Neural cell (in vitro differentiated cells): ENCODE data around the gene KLHL6.
"Not testable (repeated sequence)": the region's sequence is repeated elsewhere in the genome, so short reads cannot be mapped to it uniquely, and the experiment has no call there.

Experiments
- EP300 ChIP-seq: fragments of 450-650 bp; conservative IDR thresholded peaks from 2 replicates; pipeline ENCODE4 v1.6.1; 2014; ENCODE audit warnings: antibody characterized with exemption, mild to moderate bottlenecking, moderate library complexity; ENCODE audit not compliant: poor library complexity, severe bottlenecking
- POLR2AphosphoS5 ChIP-seq: IDR thresholded peaks from 2 replicates; pipeline ENCODE4 v1.6.1; 2012
- TF ChIP-seq, protein P1 (sequence below): fragments of 450-650 bp; IDR thresholded peaks from 2 replicates; pipeline ENCODE4 v1.5.1; 2014; ENCODE audit warnings: antibody characterized with exemption, mild to moderate bottlenecking, moderate library complexity; ENCODE audit not compliant: poor library complexity, severe bottlenecking
- TF ChIP-seq, protein P2 (sequence below): IDR thresholded peaks from 2 replicates; pipeline ENCODE4 v1.6.1; 2012; ENCODE audit warnings: borderline replicate concordance

DNA sequence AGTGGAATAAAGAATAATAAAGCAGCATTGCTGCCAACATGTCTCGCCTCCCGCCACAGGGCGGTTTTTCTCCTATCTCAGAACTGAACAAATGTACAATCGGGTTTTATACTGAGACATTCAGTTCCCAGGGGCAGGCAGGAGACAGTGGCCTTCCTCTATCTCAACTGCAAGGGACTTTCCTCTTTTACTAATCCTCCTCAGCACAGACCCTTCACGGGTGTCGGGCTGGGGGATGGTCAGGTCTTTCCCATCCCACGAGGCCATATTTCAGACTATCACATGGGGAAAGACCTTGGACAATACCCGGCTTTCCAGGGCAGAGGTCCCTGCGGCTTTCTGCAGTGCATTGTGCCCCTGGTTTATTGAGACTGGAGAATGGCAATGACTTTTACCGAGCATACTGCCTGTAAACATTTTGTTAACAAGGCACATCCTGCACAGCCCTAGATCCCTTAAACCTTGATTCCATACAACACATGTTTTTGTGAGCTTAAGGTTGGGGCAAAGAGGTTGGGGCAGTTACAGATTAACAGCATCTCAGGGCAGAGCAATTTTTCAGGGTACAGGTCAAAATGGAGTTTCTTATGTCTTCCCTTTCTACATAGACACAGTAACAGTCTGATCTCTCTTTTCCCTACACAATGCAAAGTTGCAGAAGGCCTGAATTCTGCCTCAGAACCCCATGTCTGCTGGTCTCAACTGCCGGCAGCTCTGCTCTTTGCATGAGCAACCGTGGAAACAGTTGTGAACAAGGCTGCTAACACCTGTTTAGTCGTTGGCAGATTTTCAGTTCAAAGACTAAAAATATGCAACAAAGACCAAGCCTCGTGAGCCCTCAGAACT lies 44.0 kb downstream of the KLHL6 start:
- not testable (repeated sequence) for TF ChIP-seq POLR2AphosphoS5, EP300
- TF ChIP-seq, protein P1, sequence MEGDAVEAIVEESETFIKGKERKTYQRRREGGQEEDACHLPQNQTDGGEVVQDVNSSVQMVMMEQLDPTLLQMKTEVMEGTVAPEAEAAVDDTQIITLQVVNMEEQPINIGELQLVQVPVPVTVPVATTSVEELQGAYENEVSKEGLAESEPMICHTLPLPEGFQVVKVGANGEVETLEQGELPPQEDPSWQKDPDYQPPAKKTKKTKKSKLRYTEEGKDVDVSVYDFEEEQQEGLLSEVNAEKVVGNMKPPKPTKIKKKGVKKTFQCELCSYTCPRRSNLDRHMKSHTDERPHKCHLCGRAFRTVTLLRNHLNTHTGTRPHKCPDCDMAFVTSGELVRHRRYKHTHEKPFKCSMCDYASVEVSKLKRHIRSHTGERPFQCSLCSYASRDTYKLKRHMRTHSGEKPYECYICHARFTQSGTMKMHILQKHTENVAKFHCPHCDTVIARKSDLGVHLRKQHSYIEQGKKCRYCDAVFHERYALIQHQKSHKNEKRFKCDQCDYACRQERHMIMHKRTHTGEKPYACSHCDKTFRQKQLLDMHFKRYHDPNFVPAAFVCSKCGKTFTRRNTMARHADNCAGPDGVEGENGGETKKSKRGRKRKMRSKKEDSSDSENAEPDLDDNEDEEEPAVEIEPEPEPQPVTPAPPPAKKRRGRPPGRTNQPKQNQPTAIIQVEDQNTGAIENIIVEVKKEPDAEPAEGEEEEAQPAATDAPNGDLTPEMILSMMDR = not testable (repeated sequence)
- TF ChIP-seq, protein P2, sequence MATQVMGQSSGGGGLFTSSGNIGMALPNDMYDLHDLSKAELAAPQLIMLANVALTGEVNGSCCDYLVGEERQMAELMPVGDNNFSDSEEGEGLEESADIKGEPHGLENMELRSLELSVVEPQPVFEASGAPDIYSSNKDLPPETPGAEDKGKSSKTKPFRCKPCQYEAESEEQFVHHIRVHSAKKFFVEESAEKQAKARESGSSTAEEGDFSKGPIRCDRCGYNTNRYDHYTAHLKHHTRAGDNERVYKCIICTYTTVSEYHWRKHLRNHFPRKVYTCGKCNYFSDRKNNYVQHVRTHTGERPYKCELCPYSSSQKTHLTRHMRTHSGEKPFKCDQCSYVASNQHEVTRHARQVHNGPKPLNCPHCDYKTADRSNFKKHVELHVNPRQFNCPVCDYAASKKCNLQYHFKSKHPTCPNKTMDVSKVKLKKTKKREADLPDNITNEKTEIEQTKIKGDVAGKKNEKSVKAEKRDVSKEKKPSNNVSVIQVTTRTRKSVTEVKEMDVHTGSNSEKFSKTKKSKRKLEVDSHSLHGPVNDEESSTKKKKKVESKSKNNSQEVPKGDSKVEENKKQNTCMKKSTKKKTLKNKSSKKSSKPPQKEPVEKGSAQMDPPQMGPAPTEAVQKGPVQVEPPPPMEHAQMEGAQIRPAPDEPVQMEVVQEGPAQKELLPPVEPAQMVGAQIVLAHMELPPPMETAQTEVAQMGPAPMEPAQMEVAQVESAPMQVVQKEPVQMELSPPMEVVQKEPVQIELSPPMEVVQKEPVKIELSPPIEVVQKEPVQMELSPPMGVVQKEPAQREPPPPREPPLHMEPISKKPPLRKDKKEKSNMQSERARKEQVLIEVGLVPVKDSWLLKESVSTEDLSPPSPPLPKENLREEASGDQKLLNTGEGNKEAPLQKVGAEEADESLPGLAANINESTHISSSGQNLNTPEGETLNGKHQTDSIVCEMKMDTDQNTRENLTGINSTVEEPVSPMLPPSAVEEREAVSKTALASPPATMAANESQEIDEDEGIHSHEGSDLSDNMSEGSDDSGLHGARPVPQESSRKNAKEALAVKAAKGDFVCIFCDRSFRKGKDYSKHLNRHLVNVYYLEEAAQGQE = not testable (repeated sequence)
